GM18505 (cell line): ENCODE data around the gene KATNAL1.

Source experiments
- ATAC-seq: cut with Tn5 transposase; IDR thresholded peaks from one replicate; pipeline ENCODE4 v1.9.1; 2021; ENCODE audit not compliant: unreplicated experiment
- POLR2A ChIP-seq: IDR thresholded peaks from 4 replicates; pipeline ENCODE4 v1.6.1; 2011; ENCODE audit warnings: borderline replicate concordance; ENCODE audit not compliant: insufficient read depth, insufficient read length; ENCODE audit errors: extremely low read depth

KATNAL1 gene

DNA sequence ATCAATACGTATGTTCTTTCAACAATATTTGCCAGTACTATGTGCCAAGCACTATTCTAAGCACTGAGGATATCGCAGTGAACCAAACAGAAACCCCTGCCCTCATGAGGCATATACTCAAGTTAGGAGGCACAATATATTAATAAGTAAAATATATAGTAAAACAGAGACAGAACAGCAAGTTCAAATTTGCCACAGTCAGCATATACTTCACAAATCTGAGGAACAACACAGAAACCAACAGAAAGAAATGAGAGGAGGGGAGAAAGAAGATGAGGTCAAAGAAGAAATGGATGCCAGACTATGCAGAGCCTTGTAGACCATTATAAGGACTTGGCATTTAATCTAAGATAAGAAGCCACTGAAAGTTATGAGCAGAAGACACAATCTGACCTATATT, 59.9 kb downstream of the KATNAL1 start:
- TF ChIP-seq POLR2A, result no peak

DNA sequence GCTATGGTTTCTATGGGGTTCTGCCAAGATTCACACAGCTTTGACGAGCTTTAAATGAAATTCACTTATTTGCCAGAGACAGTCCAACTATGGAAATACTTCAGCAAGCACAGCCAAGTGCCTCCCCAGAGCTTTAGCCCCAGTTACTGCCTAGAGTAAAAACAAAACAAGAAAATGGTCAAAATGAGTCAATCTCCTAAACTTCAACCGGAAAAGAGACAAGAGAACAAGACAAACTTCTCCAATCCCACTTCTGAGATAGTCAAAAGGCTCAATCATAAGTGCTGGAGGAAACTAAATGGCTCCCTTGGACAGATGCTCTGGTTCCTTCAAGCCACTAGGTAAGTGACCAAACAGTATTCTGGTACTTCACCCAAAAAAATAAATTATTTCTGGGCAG, 65.8 kb downstream of the KATNAL1 start:
- ATAC-seq, result peak; percentile 90

More for the DNA sequence above, 59.9 kb downstream of the KATNAL1 start:
- no peak for ATAC-seq

DNA sequence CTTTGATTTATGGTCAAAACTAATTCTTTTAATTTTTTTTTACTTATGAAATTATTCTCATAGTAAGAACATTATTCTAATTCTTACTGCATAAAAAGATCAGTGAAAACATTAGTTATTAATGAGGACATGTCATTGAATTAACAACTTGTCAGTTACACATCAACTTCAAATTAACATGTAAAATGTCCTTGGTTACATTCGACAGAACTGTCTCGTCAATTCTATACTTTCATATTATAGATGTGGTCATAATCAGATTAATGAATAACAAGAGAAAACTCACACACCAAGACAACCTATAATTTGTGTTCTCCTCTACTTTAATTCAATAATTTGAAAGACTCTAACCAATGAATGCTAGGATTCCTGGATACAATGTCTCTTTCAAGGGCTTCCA, 66.7 kb downstream of the KATNAL1 start:
- TF ChIP-seq POLR2A, result no peak
- no peak for ATAC-seq

More for the DNA sequence above, 65.8 kb downstream of the KATNAL1 start:
- TF ChIP-seq POLR2A, result no peak

DNA sequence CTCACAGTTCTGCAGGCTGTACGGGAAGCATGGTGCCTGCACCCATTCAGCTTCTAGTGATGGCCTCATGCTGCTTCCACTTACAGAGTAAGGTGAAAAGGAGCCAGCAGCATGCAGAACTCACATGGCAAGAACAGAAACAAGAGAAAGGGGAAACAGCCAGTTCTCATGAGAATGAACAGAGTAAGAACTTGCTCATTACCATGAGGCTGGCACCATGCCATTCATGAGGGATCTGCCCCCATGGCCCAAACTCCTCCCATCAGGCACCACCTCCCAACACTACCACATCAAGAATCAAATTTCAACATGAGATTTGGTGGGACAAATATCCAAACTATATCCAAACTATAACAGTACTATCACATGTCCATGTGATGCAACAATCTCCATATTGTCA, 72.1 kb downstream of the KATNAL1 start:
- no peak for ATAC-seq
- TF ChIP-seq POLR2A, result no peak

DNA sequence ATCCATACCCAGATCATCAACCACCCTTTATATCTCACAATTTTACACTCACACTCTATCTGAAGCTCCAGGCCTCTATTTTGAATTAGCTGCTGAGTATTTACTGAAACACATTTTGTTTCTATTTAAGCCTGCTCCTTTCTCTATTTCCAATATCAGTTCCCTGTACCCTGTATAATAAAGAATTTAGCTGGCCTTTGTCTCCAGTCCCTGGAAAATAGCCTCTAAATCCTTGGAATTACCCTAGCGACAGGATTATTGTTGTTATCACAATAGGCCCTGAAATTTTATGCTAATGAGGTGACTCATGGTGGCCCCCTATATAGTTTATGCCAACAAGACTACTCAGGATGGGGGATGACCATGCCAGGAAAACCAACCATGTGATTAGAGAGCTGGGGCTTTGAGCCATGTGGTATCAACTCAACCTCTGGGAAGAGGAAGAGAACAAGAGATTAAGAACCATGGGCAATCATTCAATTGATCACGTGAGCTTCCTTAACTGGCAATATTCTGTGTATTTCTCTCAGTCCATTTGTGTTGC, 72.7 kb downstream of the KATNAL1 start:
- no peak for ATAC-seq
- TF ChIP-seq POLR2A, result no peak

DNA sequence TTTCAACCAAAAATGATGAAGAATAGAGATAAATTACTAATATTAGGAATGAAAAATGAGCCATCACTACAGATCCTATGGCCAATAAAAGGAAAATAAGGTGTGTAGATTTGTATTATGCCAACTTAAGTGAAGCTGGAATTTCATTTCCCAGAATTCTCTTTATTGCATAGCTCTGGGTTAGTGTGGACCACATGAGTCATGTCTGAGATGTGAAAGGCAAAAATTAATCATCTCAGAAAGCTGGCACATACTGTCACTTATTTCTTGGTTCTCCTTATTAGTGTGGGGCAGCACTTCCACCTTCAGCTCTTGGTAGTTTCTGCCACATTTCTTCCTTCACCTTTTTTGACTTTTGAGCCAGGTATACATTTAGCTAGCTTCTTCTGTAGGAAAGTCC, 82.6 kb downstream of the KATNAL1 start:
- no peak for ATAC-seq
- TF ChIP-seq POLR2A, result no peak

DNA sequence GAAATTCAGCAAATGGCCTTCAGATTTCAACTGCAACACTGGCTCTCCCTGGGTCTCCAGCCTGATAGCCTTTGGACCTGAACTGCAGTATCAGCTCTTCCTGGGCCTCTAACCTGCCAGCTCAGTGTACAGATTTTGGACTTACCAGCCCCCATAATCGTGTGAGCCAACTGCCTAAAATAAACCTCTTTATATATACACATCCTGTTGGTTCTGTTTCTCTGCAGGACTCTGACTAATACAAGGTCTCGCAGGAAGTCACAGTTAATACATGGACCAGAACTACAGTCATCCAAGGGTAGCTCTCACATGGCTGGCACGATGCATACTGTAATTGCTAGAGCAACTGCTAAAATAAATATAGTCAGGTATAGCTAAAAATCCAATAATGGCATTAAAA, 85.1 kb downstream of the KATNAL1 start:
- ATAC-seq, result no peak
- no peak for TF ChIP-seq POLR2A

DNA sequence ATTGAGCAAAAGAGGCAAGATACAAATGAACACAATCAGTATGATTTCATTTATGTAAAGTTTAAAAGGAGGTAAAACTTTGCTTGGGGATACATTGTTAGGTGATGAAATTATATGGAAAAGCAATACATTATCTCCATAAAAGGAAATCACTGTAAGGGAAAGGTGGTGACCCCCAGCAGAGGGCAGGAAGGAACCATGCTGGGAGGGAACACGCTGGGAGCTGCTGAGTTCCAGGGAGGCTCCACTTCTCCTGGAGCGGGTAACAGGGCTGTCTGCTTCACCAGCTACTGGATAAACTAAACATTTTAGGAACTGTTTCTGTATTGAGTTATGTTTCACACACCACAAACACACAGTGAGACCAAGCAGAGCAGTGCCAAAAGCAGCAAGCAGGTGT, 91.2 kb downstream of the KATNAL1 start:
- no peak for ATAC-seq
- no peak for TF ChIP-seq POLR2A

DNA sequence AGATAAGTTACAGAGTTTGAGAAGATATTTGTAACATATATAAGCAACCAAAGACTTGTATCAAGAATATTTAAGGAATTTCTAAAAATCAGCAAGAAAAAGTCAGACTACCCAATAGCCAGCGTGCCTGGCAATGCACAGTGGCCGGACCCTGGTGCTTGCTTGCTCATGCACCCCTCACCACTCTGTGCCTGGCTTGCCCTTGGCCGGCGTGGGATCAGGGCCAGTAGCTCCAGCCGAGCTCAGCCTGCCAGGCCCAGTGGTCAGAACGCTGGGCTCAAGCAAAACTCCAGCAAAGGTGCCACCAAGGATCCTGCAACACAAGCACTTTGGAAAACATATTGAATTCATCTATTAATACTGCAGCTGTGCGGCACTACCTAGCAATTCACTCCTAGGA, 95.1 kb downstream of the KATNAL1 start:
- no peak for ATAC-seq

DNA sequence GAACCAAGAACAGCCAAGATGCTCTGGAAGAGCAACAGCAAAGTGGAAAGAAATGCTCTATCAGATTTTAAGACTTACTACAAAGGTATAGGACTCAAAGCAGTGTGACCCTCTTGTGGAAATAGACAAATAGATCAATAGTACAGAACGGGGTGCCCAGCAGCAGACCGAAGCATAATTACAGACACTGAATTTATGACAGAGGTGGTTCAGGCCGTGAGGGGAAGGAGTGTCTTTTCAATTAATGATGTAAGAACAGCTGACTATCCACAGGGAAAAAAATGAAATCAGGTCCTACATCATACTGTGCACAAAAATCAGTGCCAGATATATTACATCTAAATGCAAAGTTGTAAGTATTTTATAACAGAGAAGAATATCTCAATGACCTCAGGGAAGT, 95.6 kb downstream of the KATNAL1 start:
- no peak for ATAC-seq
- TF ChIP-seq POLR2A, result no peak

More for the DNA sequence above, 95.1 kb downstream of the KATNAL1 start:
- no peak for TF ChIP-seq POLR2A

DNA sequence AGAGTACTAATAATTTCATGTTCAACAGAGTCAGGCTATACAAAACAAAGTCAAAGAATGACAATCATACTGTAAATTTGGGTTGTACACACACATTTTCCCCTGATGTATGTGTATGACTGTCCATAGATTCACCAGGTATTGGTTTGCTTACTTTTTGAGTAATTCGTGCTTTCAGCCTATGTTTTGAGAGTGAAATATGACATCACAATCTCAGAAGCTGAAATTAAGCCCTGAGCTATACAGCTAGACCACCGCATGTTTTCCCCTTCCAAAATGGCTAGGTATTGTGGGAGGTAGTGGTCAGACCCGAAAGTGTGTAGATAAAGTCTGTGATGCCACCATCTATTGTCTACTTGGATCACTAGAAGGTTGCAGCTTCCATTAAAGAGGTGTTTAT, 102.8 kb downstream of the KATNAL1 start:
- TF ChIP-seq POLR2A, result no peak
- no peak for ATAC-seq

DNA sequence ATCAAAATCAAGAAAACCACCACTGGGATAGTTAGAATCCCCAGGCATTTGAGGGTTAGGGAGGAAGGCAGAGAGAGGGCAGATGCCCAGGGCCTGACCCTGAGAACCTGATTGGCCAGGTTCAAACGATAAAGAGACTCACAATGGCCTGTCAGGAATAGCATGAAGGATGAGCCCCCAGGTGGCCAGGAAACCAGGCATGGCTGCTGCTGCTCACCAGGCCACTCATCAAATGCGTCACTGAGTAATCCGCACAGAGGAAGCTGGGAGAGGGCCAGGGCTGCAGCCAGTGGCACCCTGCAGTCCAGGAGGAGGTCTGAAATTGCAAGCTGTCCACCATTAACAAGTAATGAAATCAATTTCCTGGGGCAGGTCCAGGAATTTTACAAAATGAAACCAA, 111.3 kb downstream of the KATNAL1 start:
- ATAC-seq, result no peak

DNA sequence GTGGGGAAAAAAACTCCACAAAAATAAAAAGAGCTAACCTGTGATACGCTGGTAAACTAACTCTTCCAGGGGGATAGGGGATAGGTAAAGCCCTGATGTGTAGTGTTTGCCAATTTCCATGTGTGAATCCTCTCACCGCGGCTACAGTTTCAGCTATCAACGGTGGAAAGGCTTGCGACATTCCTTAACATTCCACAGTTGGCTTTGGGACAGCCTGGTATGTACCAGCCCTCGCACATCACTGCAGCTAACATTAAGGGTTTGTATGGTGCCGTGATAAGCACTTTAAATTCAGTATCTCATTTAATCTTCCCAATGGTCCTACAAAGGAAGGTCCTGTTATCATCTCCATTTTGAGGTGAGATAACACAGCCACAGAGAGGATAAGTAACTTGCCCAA, 112.4 kb downstream of the KATNAL1 start:
- TF ChIP-seq POLR2A, result no peak
- ATAC-seq, result no peak

More for the DNA sequence above, 111.3 kb downstream of the KATNAL1 start:
- TF ChIP-seq POLR2A, result no peak

DNA sequence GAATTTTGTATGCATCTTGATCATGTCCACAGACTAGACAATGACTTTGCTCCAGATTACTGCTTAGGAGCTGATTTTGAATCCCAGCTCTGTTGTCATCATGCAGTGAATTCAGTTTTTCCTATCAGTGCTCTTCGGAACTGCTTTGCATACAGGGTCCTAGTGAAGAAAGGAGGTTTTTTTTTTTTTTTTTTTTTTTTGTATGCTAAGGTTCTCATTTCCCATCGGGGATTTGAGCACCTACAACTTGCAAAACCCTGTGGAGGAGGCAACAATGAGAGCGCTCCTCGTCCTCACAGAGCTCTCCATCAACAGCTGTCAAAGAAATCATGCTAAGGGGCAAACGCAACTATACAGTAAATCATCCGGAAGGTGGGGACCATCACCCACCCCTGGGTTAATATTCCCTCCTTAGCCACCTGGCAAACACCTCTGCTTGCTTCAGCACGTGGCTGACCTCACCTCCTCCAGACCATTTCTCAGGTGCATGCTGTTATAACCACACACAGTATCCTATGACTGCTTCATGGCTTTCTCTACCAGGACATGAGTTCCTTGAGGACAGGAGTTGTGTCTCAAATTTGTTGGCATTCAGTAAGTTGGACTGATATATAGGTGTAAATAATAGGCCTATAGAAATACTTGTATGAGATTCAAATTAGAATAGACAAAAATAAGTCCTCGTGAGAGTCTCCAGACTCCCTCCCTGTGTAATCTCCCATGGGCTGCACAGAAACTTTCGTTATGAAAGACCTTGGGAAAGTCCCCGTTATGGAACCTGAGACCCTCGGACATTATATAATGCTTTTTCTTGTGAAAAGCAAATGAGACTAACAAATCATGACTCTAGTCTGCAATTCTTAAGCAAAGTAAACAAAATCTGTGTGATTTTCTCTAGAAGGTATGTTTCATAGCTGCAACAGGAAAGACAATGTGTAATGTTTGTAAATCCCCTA, 113.8 kb downstream of the KATNAL1 start:
- TF ChIP-seq POLR2A, result no peak
- no peak for ATAC-seq
